ENCODE results near the gene FCHSD1.

DNA sequence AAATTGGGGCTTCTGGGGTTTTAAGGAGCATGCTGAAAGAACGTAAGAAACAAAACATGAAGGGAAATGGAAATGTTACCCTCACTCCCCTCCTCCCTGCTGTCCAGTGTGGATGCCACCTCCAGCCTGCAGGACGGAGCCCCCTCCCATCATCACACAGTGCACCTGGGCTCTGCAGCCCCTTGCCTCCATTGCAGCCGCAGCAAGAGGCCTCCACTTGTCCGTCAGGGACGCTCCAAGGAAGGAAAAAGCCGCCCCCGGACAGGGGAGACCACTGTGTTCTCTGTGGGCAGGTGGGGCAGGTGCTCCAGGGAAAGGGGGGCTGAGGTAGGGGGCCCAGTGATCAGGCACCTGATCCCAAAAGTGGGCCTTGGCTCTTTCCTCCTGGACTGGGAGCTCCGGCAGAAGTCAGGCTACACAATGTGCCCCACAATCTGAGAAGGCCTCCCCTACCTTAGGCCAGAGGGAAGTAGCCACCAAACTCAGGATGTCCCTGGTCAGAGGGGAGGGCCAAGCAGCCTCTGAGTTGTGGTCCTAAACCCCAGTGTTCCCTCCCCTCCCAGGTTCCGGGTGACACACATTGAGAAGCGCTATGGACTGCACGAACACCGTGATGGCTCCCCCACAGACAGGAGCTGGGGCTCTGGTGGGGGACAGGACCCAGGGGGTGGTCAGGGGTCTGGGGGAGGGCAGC, 11.7 kb downstream of the FCHSD1 start:
- TF ChIP-seq, protein P1, sequence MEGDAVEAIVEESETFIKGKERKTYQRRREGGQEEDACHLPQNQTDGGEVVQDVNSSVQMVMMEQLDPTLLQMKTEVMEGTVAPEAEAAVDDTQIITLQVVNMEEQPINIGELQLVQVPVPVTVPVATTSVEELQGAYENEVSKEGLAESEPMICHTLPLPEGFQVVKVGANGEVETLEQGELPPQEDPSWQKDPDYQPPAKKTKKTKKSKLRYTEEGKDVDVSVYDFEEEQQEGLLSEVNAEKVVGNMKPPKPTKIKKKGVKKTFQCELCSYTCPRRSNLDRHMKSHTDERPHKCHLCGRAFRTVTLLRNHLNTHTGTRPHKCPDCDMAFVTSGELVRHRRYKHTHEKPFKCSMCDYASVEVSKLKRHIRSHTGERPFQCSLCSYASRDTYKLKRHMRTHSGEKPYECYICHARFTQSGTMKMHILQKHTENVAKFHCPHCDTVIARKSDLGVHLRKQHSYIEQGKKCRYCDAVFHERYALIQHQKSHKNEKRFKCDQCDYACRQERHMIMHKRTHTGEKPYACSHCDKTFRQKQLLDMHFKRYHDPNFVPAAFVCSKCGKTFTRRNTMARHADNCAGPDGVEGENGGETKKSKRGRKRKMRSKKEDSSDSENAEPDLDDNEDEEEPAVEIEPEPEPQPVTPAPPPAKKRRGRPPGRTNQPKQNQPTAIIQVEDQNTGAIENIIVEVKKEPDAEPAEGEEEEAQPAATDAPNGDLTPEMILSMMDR (IDR thresholded peaks at IDR 0.05): no peak
- TF ChIP-seq EZH2 (IDR thresholded peaks at IDR 0.05) (no peak), EZH2phosphoT487 (IDR thresholded peaks at IDR 0.05) (no peak)
